CD4-positive, alpha-beta T cell treated with Interleukin-6 for 4 hours (primary cell): Measurements from ENCODE around the gene FEM1C.

ENCODE experiments used
- DNase-seq: peaks from one replicate; pipeline ENCODE4 v3.0.0-alpha.2; 2020; ENCODE audit warnings: mixed read lengths

The FEM1C gene

GRCh38 chr5:115472271-115473025, 72.1 kb downstream of the FEM1C start:
- DNase-seq = no peak

GRCh38 chr5:115471345-115472063, 73.1 kb downstream of the FEM1C start:
- DNase-seq = no peak

GRCh38 chr5:115470921-115471320, 73.7 kb downstream of the FEM1C start:
- no peak for DNase-seq
